Measurements from ENCODE around the gene VAPB. TPM values are rescaled to one million over a fixed set of nuclear protein-coding genes. Genes with fewer than 3 reads are reported as not detected.

Gene VAPB
- total RNA-seq, 1 donor from 2014 or later, result 36.5 TPM

GRCh38 chr20:58459058-58459750, 70.2 kb downstream of the VAPB start:
- Mint-ChIP-seq H3K36me3 (ENCODE audit: low read depth) (peaks cover 5% of the 10 kb centered on the region), H3K4me3 (no peak overlapping the region), H3K27ac (no peak overlapping the region), H3K9me3 (no peaks in the 10 kb centered on the region), H3K27me3 (no peaks in the 10 kb centered on the region), H3K4me1 (no peaks in the 10 kb centered on the region)
- intact Hi-C loops (cut with micrococcal nuclease), result no loop called here
- DNase-seq, result no peak

- Mint-ChIP-seq H3K36me3 (ENCODE audit: low read depth) (no peaks in the 10 kb centered on the region), H3K4me1 (no peaks in the 10 kb centered on the region), H3K9me3 (no peaks in the 10 kb centered on the region), H3K4me3 (no peak overlapping the region), H3K27me3 (no peaks in the 10 kb centered on the region), H3K27ac (no peak overlapping the region)
- no peak for DNase-seq
- intact Hi-C loops (cut with micrococcal nuclease), result no loop called here
Observed at GRCh38 chr20:58461104-58461503, 72.1 kb downstream of the VAPB start.

- no peak overlapping the region for H3K27ac Mint-ChIP-seq
Observed at GRCh38 chr20:58461899-58462298, 72.9 kb downstream of the VAPB start.

GRCh38 chr20:58463256-58463655, 74.2 kb downstream of the VAPB start:
- Mint-ChIP-seq H3K4me3 (no peak overlapping the region), H3K27me3 (no peaks in the 10 kb centered on the region), H3K27ac (no peak overlapping the region), H3K4me1 (no peaks in the 10 kb centered on the region), H3K9me3 (no peaks in the 10 kb centered on the region), H3K36me3 (ENCODE audit: low read depth) (no peaks in the 10 kb centered on the region)
- DNase-seq, result no peak
- intact Hi-C loops (cut with micrococcal nuclease), result no loop called here

More at GRCh38 chr20:58461899-58462298, 72.9 kb downstream of the VAPB start:
- intact Hi-C loops (cut with micrococcal nuclease), result no loop called here
- H3K4me3 Mint-ChIP-seq, result no peak overlapping the region
- H3K27me3 Mint-ChIP-seq, result no peaks in the 10 kb centered on the region
- no peaks in the 10 kb centered on the region for H3K9me3 Mint-ChIP-seq
- H3K4me1 Mint-ChIP-seq, result no peaks in the 10 kb centered on the region
- no peak for DNase-seq
- H3K36me3 Mint-ChIP-seq (ENCODE audit: low read depth), result no peaks in the 10 kb centered on the region

- Mint-ChIP-seq H3K9me3 (no peaks in the 10 kb centered on the region), H3K4me1 (no peaks in the 10 kb centered on the region), H3K27ac (no peak overlapping the region), H3K4me3 (no peak overlapping the region), H3K36me3 (ENCODE audit: low read depth) (no peaks in the 10 kb centered on the region), H3K27me3 (no peaks in the 10 kb centered on the region)
- intact Hi-C loops (cut with micrococcal nuclease), result no loop called here
- no peak for DNase-seq
Observed at GRCh38 chr20:58464838-58465237, 75.8 kb downstream of the VAPB start.

- no peaks in the 10 kb centered on the region for H3K9me3 Mint-ChIP-seq
- intact Hi-C loops (cut with micrococcal nuclease), result no loop called here
- H3K27me3 Mint-ChIP-seq, result no peaks in the 10 kb centered on the region
- H3K27ac Mint-ChIP-seq, result no peak overlapping the region
- H3K4me1 Mint-ChIP-seq, result no peaks in the 10 kb centered on the region
- DNase-seq, result no peak
- H3K4me3 Mint-ChIP-seq, result no peak overlapping the region
- no peaks in the 10 kb centered on the region for H3K36me3 Mint-ChIP-seq (ENCODE audit: low read depth)
Observed at GRCh38 chr20:58466095-58466708, 77.2 kb downstream of the VAPB start.

- no peak for DNase-seq
- intact Hi-C loops (cut with micrococcal nuclease), result no loop called here
- Mint-ChIP-seq H3K36me3 (ENCODE audit: low read depth) (no peaks in the 10 kb centered on the region), H3K27me3 (no peaks in the 10 kb centered on the region), H3K9me3 (no peaks in the 10 kb centered on the region), H3K27ac (no peak overlapping the region), H3K4me3 (no peak overlapping the region), H3K4me1 (no peaks in the 10 kb centered on the region)
Observed at GRCh38 chr20:58466729-58467571, 77.9 kb downstream of the VAPB start.

GRCh38 chr20:58467572-58468527, 78.8 kb downstream of the VAPB start:
- no peak overlapping the region for H3K27ac Mint-ChIP-seq

GRCh38 chr20:58469616-58470015, 80.6 kb downstream of the VAPB start:
- H3K9me3 Mint-ChIP-seq, result no peaks in the 10 kb centered on the region
- no peak overlapping the region for H3K4me3 Mint-ChIP-seq
- no peaks in the 10 kb centered on the region for H3K4me1 Mint-ChIP-seq
- no peaks in the 10 kb centered on the region for H3K36me3 Mint-ChIP-seq (ENCODE audit: low read depth)
- no peak overlapping the region for H3K27ac Mint-ChIP-seq
- H3K27me3 Mint-ChIP-seq, result no peaks in the 10 kb centered on the region
- no peak for DNase-seq
- intact Hi-C loops (cut with micrococcal nuclease), result no loop called here

More at GRCh38 chr20:58467572-58468527, 78.8 kb downstream of the VAPB start:
- no peak overlapping the region for H3K4me3 Mint-ChIP-seq
- intact Hi-C loops (cut with micrococcal nuclease), result no loop called here
- no peaks in the 10 kb centered on the region for H3K36me3 Mint-ChIP-seq (ENCODE audit: low read depth)
- no peaks in the 10 kb centered on the region for H3K4me1 Mint-ChIP-seq
- no peaks in the 10 kb centered on the region for H3K9me3 Mint-ChIP-seq
- no peak for DNase-seq
- no peaks in the 10 kb centered on the region for H3K27me3 Mint-ChIP-seq

GRCh38 chr20:58470336-58471192, 81.5 kb downstream of the VAPB start:
- Mint-ChIP-seq H3K36me3 (ENCODE audit: low read depth) (no peaks in the 10 kb centered on the region), H3K4me3 (no peak overlapping the region), H3K27me3 (no peaks in the 10 kb centered on the region), H3K9me3 (no peaks in the 10 kb centered on the region), H3K27ac (no peak overlapping the region), H3K4me1 (no peaks in the 10 kb centered on the region)
- DNase-seq, result no peak
- intact Hi-C loops (cut with micrococcal nuclease), result no loop called here

- intact Hi-C loops (cut with micrococcal nuclease), result no loop called here
- H3K9me3 Mint-ChIP-seq, result no peaks in the 10 kb centered on the region
- DNase-seq, result no peak
- no peaks in the 10 kb centered on the region for H3K27me3 Mint-ChIP-seq
- H3K4me3 Mint-ChIP-seq, result no peak overlapping the region
- H3K36me3 Mint-ChIP-seq (ENCODE audit: low read depth), result no peaks in the 10 kb centered on the region
- H3K27ac Mint-ChIP-seq, result no peak overlapping the region
- H3K4me1 Mint-ChIP-seq, result no peaks in the 10 kb centered on the region
Observed at GRCh38 chr20:58471193-58472164, 82.5 kb downstream of the VAPB start.

Data from activated CD4-positive, alpha-beta T cell treated with anti-CD3 and anti-CD28 coated beads, Interleukin-2, amount 10 ng/mL, durations not matched to agents 24 days and 14 days (primary cell).